Upper lobe of left lung (tissue), 6 donors: Measurements from ENCODE around the gene WDR19. TPM values are rescaled to one million over a fixed set of nuclear protein-coding genes. Genes with fewer than 3 reads are reported as not detected.

ENCODE experiments used
- ATAC-seq, 2 donors: fragments of 200-7000 bp; cut with Tn5 transposase; one replicate each; pipeline ENCODE4 v1.9.1; 2022; ENCODE audit warnings: mild to moderate bottlenecking in 2 of 2, moderate library complexity in 2 of 2; ENCODE audit not compliant: low FRiP score in 2 of 2
- DNase-seq, 2 donors: peaks; one replicate each; pipeline ENCODE4 v3.0.0-alpha.2; 2019 to 2020
- H3K27ac ChIP-seq, 4 donors: fragments of 200-600 bp; sonication (generic); one replicate each; pipeline ENCODE4 v1.5.1; 2016 to 2019
- H3K27me3 ChIP-seq, 4 donors: fragments of 200-600 bp; sonication (generic); one replicate each; pipeline ENCODE4 v1.5.1; 2017 to 2019
- H3K36me3 ChIP-seq, 4 donors: fragments of 200-600 bp; sonication (generic); one replicate each; pipeline ENCODE4 v1.5.1; 2016 to 2019
- H3K4me1 ChIP-seq, 4 donors: fragments of 200-600 bp; sonication (generic); one replicate each; pipeline ENCODE4 v1.5.1; 2018 to 2019
- H3K4me3 ChIP-seq, 4 donors: fragments of 200-600 bp; sonication (generic); one replicate each; pipeline ENCODE4 v1.5.1; 2017 to 2019; ENCODE audit warnings: mild to moderate bottlenecking in 2 of 4, moderate library complexity in 1 of 4
- H3K9me3 ChIP-seq, 4 donors: fragments of 200-600 bp; sonication (generic); one replicate each; pipeline ENCODE4 v1.5.1; 2018 to 2019
- EP300 ChIP-seq, 4 donors: sonication (generic); formaldehyde crosslinking; IDR thresholded peaks; one replicate each; pipeline ENCODE4 v1.5.1; 2017; ENCODE audit warnings: antibody characterized with exemption in 4 of 4, control low read depth in 2 of 4
- POLR2A ChIP-seq, 4 donors: fragments of 450-650 bp; IDR thresholded peaks; one replicate each; pipeline ENCODE4 v1.5.1; 2016 to 2017; ENCODE audit warnings: antibody characterized with exemption in 4 of 4, mild to moderate bottlenecking in 2 of 4
- POLR2AphosphoS5 ChIP-seq, 2 donors: sonication (generic); formaldehyde crosslinking; IDR thresholded peaks; one replicate each; pipeline ENCODE4 v1.5.1; 2017; ENCODE audit warnings: antibody characterized with exemption in 2 of 2
- WGBS, 2 donors: methylation state at CpG; one replicate each; pipeline ENCODE4 v1.1.5; 2017 to 2018; 5-methylcytosine and 5-hydroxymethylcytosine counted together
- total RNA-seq, 6 donors: library from RNA; depleted of rRNA in 4 of 6; stranded (reverse); fragments of >200 nt in 4 of 6; gene quantifications; one replicate each; pipeline versions ENCODE4 v1.1.0 to v1.2.1, GENCODE V29; 2016 to 2021
- TF ChIP-seq, protein P1 (sequence below), 6 experiments: fragments of 450-650 bp in 4 of 6; fragments of 200-600 bp in 2 of 6; sonication (generic) in 2 of 6; IDR thresholded peaks; one replicate each; pipeline ENCODE4 v1.5.1; 2016 to 2019; ENCODE audit warnings: antibody characterized with exemption in 6 of 6
- donor health status: DM: no; HTN: no; CAD: no; lungs with moderate emphysema.
- donor health status: DM: no; HTN: yes; CAD: no; lungs with severe emphysema.

WDR19 gene
- total RNA-seq, 6 donors from 2014 or later = 27.1 to 211 (median 52.3) TPM

DNA sequence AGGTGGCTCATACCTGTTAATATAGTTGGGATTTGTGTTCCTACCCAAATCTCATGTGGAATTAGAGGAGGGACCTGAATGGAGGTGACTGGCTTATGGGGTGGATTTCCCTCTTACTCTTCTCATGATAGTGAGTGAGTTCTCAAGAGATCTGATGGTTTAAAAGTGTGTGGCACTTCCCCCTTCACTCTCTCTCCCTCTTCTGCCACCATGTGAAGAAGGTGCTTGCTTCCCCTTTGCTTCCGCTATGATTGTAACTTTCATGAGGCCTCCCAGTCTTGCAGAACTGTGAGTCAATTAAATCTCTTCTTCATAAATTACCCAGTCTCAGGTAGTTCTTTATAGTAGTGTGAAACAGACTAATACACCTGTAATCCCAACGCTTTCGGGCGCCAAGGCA is 28.3 kb upstream of the WDR19 start:
- H3K4me3 ChIP-seq = no peak overlapping the region
- DNase-seq = no peak
- H3K27me3 ChIP-seq = no peaks in the 10 kb centered on the region
- no peaks in the 10 kb centered on the region for H3K9me3 ChIP-seq
- no peak overlapping the region for H3K27ac ChIP-seq
- H3K4me1 ChIP-seq = no peaks in the 10 kb centered on the region
- TF ChIP-seq POLR2AphosphoS5 (IDR thresholded peaks at IDR 0.05) = no peak
- TF ChIP-seq, protein P1, sequence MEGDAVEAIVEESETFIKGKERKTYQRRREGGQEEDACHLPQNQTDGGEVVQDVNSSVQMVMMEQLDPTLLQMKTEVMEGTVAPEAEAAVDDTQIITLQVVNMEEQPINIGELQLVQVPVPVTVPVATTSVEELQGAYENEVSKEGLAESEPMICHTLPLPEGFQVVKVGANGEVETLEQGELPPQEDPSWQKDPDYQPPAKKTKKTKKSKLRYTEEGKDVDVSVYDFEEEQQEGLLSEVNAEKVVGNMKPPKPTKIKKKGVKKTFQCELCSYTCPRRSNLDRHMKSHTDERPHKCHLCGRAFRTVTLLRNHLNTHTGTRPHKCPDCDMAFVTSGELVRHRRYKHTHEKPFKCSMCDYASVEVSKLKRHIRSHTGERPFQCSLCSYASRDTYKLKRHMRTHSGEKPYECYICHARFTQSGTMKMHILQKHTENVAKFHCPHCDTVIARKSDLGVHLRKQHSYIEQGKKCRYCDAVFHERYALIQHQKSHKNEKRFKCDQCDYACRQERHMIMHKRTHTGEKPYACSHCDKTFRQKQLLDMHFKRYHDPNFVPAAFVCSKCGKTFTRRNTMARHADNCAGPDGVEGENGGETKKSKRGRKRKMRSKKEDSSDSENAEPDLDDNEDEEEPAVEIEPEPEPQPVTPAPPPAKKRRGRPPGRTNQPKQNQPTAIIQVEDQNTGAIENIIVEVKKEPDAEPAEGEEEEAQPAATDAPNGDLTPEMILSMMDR (IDR thresholded peaks at IDR 0.05) = no peak
- TF ChIP-seq POLR2A (IDR thresholded peaks at IDR 0.05) = no peak
- no peak for TF ChIP-seq EP300 (IDR thresholded peaks at IDR 0.05)
- WGBS, 2 donors = 88 to 93% methylated on average over 4 of the region's 4 CpGs
- H3K36me3 ChIP-seq = no peaks in the 10 kb centered on the region
- no peak for ATAC-seq

DNA sequence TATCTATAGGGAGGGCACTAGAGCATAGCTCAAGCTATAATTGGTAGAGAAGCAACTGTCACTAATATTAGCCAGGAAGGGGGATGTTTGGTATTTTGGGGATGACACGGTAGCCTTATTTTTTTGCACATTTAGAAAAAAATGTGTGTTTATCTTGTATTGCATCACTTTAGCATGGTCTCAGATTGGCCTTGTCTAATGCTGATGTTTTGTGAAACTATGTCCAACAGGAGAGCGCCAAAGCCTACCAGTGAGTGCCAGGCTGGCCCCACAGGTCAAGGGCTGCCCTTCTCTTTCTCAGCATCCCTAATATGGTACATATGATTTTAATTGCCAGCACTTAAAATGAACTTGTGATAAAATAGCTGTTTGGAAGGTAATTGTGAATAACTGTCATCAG is 24.8 kb upstream of the WDR19 start:
- Histone ChIP-seq H3K27ac (no peak overlapping the region), H3K36me3 (no peaks in the 10 kb centered on the region), H3K4me1 (no peaks in the 10 kb centered on the region), H3K9me3 (no peaks in the 10 kb centered on the region), H3K27me3 (no peaks in the 10 kb centered on the region), H3K4me3 (no peak overlapping the region)
- TF ChIP-seq, protein P1 (IDR thresholded peaks at IDR 0.05) = no peak
- TF ChIP-seq POLR2AphosphoS5 (IDR thresholded peaks at IDR 0.05) (no peak), EP300 (IDR thresholded peaks at IDR 0.05) (no peak), POLR2A (IDR thresholded peaks at IDR 0.05) (no peak)
- DNase-seq (no peak), ATAC-seq (no peak)
- 84% methylated on average over 2 of the region's 2 CpGs for WGBS, 2 donors

DNA sequence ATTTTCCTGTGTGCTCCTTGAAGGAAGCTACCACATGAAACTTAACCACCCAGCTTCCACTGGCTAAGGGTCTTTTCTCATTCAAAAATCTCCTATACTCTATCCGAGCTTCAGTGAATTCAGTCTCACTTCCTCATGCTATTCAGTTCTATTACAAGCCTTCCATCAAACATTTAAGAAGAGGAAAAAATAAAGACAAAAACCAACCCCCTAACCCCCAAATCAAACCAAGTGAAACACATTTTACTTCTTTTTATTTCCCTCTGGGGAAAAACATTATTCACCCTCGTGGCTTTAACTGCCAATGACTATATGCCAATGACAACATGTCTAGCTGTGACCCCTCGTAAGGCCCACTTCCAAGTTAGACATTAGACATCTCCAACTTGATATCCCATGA is 16.2 kb upstream of the WDR19 start:
- TF ChIP-seq EP300 (IDR thresholded peaks at IDR 0.05) (no peak), POLR2AphosphoS5 (IDR thresholded peaks at IDR 0.05) (no peak), POLR2A (IDR thresholded peaks at IDR 0.05) (no peak)
- TF ChIP-seq, protein P1 (IDR thresholded peaks at IDR 0.05) = no peak
- WGBS, 2 donors = 71 to 78% methylated on average over 3 of the region's 3 CpGs
- H3K9me3 ChIP-seq = no peaks in the 10 kb centered on the region

DNA sequence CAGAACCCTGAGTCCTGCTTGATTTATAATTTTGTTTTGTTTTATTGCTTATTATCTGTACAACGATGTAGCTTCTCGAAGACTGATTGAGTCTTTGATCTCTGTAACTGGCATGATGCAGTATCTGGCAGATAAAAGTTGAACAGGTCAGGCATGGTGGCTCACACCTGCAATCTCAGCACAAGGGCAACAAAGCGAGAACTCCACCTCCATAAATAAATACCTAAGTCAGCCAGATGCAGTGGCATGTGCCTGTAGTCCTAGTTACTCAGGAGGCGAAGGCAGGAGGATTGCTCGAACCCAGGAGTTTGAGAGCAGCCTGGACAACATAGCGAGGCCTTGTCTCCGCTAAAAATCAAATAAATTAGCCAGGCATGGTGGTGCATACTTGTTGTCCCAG is 15.7 kb upstream of the WDR19 start:
- Histone ChIP-seq H3K36me3 (no peaks in the 10 kb centered on the region), H3K9me3 (no peaks in the 10 kb centered on the region), H3K4me1 (no peaks in the 10 kb centered on the region), H3K4me3 (no peak overlapping the region), H3K27ac (no peak overlapping the region), H3K27me3 (no peaks in the 10 kb centered on the region)
- no peak for DNase-seq
- ATAC-seq = no peak
- WGBS, 2 donors = 89 to 91% methylated on average over 7 of the region's 7 CpGs
- no peak for TF ChIP-seq EP300 (IDR thresholded peaks at IDR 0.05)
- no peak for TF ChIP-seq POLR2A (IDR thresholded peaks at IDR 0.05)
- TF ChIP-seq POLR2AphosphoS5 (IDR thresholded peaks at IDR 0.05) = no peak
- TF ChIP-seq, protein P1 (IDR thresholded peaks at IDR 0.05) = no peak

More for the DNA sequence above, 16.2 kb upstream of the WDR19 start:
- no peaks in the 10 kb centered on the region for H3K36me3 ChIP-seq
- no peak overlapping the region for H3K27ac ChIP-seq
- H3K4me1 ChIP-seq = no peaks in the 10 kb centered on the region
- no peak overlapping the region for H3K4me3 ChIP-seq
- H3K27me3 ChIP-seq = no peaks in the 10 kb centered on the region
- no peak for ATAC-seq
- DNase-seq = no peak

DNA sequence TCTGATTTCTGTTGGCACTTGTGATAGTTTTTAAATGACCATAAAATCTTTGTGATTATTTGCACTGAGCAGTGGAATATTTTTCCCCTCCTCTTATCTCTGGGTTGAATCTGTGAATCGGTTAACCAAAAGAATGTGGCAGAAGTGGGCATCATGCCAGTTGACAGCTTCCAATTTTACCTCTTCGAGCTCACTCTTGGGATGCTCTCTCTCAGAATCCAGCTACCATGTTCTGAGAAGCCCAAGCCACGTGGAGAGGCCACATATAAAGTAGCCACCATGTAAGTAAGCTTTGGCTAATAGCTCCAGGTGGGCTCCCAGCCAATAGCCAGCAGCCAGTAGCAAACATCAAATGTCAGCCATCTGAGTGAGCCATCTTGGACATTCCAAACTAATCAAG is 12.9 kb upstream of the WDR19 start:
- no peaks in the 10 kb centered on the region for H3K36me3 ChIP-seq
- TF ChIP-seq POLR2AphosphoS5 (IDR thresholded peaks at IDR 0.05) (no peak), POLR2A (IDR thresholded peaks at IDR 0.05) (no peak), EP300 (IDR thresholded peaks at IDR 0.05) (no peak)
- TF ChIP-seq, protein P1 (IDR thresholded peaks at IDR 0.05) = no peak
- DNase-seq (no peak), ATAC-seq (no peak)
- H3K4me3 ChIP-seq = no peak overlapping the region
- 40 to 64% methylated on average over 3 of the region's 3 CpGs for WGBS, 2 donors
- no peaks in the 10 kb centered on the region for H3K9me3 ChIP-seq
- H3K4me1 ChIP-seq = no peaks in the 10 kb centered on the region
- no peaks in the 10 kb centered on the region for H3K27me3 ChIP-seq
- no peak overlapping the region for H3K27ac ChIP-seq
